C4-2B (cell line): ENCODE measurements around the gene PPEF2.

Source experiments
- ZFX ChIP-seq: fragments of 450-650 bp; IDR thresholded peaks from 2 replicates; pipeline ENCODE4 v1.6.1; 2017
- TF ChIP-seq, protein P1 (sequence below): fragments of 450-650 bp; conservative IDR thresholded peaks from 2 replicates; pipeline ENCODE4 v1.5.1; 2017; ENCODE audit warnings: mild to moderate bottlenecking

DNA sequence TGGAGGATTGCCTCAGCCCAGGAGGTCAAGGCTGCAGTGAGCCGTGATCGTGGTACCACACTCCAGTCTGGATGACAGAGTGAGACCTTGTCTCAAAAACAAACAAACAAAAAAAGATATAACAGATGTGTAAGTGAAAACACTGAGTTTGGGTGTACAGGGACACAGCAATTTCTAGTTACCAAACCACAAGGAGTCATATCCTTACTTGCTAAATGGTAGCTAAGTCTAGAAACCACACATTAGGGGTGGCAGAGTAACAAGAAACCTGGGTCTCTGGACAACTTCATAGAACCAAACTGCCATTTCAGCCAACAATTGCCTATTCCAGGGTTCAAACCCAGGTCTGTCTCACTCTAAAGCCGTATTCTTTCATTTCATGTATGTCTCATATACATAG, 20.8 kb downstream of the PPEF2 start:
- TF ChIP-seq, protein P1, sequence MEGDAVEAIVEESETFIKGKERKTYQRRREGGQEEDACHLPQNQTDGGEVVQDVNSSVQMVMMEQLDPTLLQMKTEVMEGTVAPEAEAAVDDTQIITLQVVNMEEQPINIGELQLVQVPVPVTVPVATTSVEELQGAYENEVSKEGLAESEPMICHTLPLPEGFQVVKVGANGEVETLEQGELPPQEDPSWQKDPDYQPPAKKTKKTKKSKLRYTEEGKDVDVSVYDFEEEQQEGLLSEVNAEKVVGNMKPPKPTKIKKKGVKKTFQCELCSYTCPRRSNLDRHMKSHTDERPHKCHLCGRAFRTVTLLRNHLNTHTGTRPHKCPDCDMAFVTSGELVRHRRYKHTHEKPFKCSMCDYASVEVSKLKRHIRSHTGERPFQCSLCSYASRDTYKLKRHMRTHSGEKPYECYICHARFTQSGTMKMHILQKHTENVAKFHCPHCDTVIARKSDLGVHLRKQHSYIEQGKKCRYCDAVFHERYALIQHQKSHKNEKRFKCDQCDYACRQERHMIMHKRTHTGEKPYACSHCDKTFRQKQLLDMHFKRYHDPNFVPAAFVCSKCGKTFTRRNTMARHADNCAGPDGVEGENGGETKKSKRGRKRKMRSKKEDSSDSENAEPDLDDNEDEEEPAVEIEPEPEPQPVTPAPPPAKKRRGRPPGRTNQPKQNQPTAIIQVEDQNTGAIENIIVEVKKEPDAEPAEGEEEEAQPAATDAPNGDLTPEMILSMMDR: no peak
- TF ChIP-seq ZFX: no peak
